ENCODE measurements around the gene ST6GALNAC3. TPM values are rescaled to one million over a fixed set of nuclear protein-coding genes. Genes with fewer than 3 reads are reported as not detected.

The ST6GALNAC3 gene
- total RNA-seq, 2 donors from 2014 or later = 6.3 to 7.6 TPM

DNA sequence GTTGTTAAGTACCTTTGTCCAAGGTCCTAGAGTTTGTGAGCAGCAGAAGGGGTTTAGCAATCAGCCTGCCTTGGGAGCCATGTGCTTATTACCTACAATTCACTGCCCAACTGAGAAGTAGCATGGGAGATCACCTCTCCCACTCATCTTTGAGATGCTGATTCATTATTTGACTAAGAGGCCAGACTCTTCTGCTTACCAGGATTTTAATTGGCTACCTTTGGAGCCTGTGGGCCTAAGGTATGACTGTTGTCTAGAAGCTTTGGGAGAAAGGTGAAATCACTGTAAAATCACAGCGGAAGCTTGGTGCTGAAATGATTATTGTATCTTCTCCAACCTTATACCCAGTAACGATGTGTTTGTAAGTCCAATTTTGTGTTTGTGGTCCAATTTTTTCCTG is 213.4 kb downstream of the ST6GALNAC3 start:
- H3K36me3 Mint-ChIP-seq (ENCODE audit: low read depth) = no peaks in the 10 kb centered on the region

DNA sequence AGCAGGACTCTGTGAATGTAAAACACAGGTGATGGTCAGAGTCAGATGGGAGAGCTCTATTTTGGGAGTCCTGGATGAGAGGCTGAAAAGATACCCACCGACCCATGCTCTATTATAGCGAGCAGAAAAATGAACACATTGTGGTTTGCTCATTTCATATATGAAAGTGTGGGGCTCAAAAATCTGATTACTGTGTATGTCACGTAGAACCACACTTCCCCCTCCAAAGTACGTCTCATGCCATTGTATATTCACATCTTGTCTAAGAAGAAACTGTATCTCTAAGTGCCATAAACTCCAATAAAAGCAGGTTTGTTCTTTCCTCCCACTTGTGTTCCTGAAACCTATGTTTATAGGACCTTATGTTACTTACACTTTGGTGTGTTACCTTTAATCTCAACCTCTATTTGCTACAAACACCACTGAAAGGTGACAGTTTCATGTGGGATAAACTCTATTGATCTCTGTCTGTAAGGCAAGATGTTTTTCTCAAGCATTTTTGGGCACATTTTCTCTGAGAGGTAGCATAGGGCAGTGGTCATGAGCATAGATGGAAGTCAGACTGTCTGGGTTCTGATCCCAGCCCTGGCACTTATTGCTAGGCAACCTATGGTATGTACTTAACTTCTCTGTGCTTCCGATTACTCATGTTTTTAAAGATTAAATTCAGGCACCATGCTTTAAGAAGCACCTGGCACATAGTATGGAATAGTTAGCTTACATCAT is 214.4 kb downstream of the ST6GALNAC3 start:
- H3K4me1 ChIP-seq (ENCODE audit: control insufficient read depth, insufficient read depth, low read length) = no peaks in the 10 kb centered on the region
- no peak overlapping the region for H3K9ac ChIP-seq (ENCODE audit: extremely low read depth, low read length, poor library complexity, severe bottlenecking)
- Mint-ChIP-seq H3K36me3 (ENCODE audit: low read depth) (no peaks in the 10 kb centered on the region), H3K9me3 (no peaks in the 10 kb centered on the region), H3K27me3 (ENCODE audit: insufficient read depth) (no peaks in the 10 kb centered on the region), H3K4me3 (no peak overlapping the region), H3K4me1 (peaks cover 22% of the 10 kb centered on the region), H3K27ac (no peak overlapping the region)
- H3K27ac ChIP-seq (ENCODE audit: low read depth, low read length) = no peak overlapping the region
- no peaks in the 10 kb centered on the region for H3K9me3 ChIP-seq (ENCODE audit: control insufficient read depth, low read length)
- H3K4me3 ChIP-seq (ENCODE audit: low read length) = no peak overlapping the region
- TF ChIP-seq, protein P1, sequence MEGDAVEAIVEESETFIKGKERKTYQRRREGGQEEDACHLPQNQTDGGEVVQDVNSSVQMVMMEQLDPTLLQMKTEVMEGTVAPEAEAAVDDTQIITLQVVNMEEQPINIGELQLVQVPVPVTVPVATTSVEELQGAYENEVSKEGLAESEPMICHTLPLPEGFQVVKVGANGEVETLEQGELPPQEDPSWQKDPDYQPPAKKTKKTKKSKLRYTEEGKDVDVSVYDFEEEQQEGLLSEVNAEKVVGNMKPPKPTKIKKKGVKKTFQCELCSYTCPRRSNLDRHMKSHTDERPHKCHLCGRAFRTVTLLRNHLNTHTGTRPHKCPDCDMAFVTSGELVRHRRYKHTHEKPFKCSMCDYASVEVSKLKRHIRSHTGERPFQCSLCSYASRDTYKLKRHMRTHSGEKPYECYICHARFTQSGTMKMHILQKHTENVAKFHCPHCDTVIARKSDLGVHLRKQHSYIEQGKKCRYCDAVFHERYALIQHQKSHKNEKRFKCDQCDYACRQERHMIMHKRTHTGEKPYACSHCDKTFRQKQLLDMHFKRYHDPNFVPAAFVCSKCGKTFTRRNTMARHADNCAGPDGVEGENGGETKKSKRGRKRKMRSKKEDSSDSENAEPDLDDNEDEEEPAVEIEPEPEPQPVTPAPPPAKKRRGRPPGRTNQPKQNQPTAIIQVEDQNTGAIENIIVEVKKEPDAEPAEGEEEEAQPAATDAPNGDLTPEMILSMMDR (conservative IDR thresholded peaks at IDR 0.05) = no peak
- no peaks in the 10 kb centered on the region for H3K27me3 ChIP-seq (ENCODE audit: control insufficient read depth, insufficient read depth, low read length, poor library complexity, severe bottlenecking)
- DNase-seq = no peak
- WGBS, 2 experiments (ENCODE audit: insufficient coverage in 1 of 2, insufficient read length in 1 of 2) = 94 to 97% methylated on average over 4 to 5 of the region's 5 CpGs
- H3K36me3 ChIP-seq (ENCODE audit: control insufficient read depth, insufficient read depth, low read length) = no peaks in the 10 kb centered on the region

More for the DNA sequence above, 213.4 kb downstream of the ST6GALNAC3 start:
- Histone ChIP-seq H3K9me3 (ENCODE audit: control insufficient read depth, low read length) (no peaks in the 10 kb centered on the region), H3K27ac (ENCODE audit: low read depth, low read length) (no peak overlapping the region), H3K36me3 (ENCODE audit: control insufficient read depth, insufficient read depth, low read length) (no peaks in the 10 kb centered on the region), H3K4me1 (ENCODE audit: control insufficient read depth, insufficient read depth, low read length) (no peaks in the 10 kb centered on the region), H3K4me3 (ENCODE audit: low read length) (no peak overlapping the region), H3K9ac (ENCODE audit: extremely low read depth, low read length, poor library complexity, severe bottlenecking) (no peak overlapping the region), H3K27me3 (ENCODE audit: control insufficient read depth, insufficient read depth, low read length, poor library complexity, severe bottlenecking) (no peaks in the 10 kb centered on the region)
- no peaks in the 10 kb centered on the region for H3K27me3 Mint-ChIP-seq (ENCODE audit: insufficient read depth)
- H3K27ac Mint-ChIP-seq = no peak overlapping the region
- no peaks in the 10 kb centered on the region for H3K9me3 Mint-ChIP-seq
- H3K4me1 Mint-ChIP-seq = peaks cover 22% of the 10 kb centered on the region
- DNase-seq = no peak
- WGBS, 2 experiments (ENCODE audit: insufficient coverage in 1 of 2, insufficient read length in 1 of 2) = 100% methylated on average over 2 of the region's 2 CpGs; no CpG with 5 or more reads in 1 of the 2 experiments
- TF ChIP-seq, protein P1 (conservative IDR thresholded peaks at IDR 0.05) = no peak
- no peak overlapping the region for H3K4me3 Mint-ChIP-seq

DNA sequence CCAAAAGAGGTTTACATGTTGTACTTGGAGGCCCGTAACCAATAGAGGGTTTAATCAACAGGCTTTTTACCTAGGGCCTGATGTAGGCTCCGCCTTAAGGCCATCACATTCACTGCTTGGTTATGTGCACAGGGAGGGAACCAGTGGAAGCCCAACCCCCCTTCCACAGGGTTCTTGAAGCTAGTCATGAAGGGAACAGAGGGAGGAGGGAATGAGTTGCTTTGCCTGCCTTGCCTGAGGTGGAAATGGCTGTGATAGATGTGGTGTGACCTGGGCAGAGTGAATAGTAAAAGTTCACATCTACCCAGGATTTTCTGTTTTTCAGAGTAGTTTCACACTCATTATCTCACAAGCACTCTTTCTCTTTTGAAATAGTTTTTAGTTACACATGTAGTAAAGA is 215.1 kb downstream of the ST6GALNAC3 start:
- Mint-ChIP-seq H3K4me1 (peaks cover 22% of the 10 kb centered on the region), H3K27ac (peak overlapping the region; percentile 50)
- peak; percentile 53 for DNase-seq

More for the DNA sequence above, 215.1 kb downstream of the ST6GALNAC3 start:
- Histone ChIP-seq H3K27me3 (ENCODE audit: control insufficient read depth, insufficient read depth, low read length, poor library complexity, severe bottlenecking) (no peaks in the 10 kb centered on the region), H3K4me1 (ENCODE audit: control insufficient read depth, insufficient read depth, low read length) (no peaks in the 10 kb centered on the region), H3K27ac (ENCODE audit: low read depth, low read length) (no peak overlapping the region), H3K36me3 (ENCODE audit: control insufficient read depth, insufficient read depth, low read length) (no peaks in the 10 kb centered on the region), H3K9me3 (ENCODE audit: control insufficient read depth, low read length) (no peaks in the 10 kb centered on the region), H3K9ac (ENCODE audit: extremely low read depth, low read length, poor library complexity, severe bottlenecking) (no peak overlapping the region), H3K4me3 (ENCODE audit: low read length) (no peak overlapping the region)
- TF ChIP-seq, protein P1 (conservative IDR thresholded peaks at IDR 0.05) = no peak
- H3K27me3 Mint-ChIP-seq (ENCODE audit: insufficient read depth) = no peaks in the 10 kb centered on the region
- 88% methylated on average over 2 of the region's 2 CpGs; no CpG with 5 or more reads in 1 of the 2 experiments for WGBS, 2 experiments (ENCODE audit: insufficient coverage in 1 of 2, insufficient read length in 1 of 2)
- no peaks in the 10 kb centered on the region for H3K36me3 Mint-ChIP-seq (ENCODE audit: low read depth)
- no peaks in the 10 kb centered on the region for H3K9me3 Mint-ChIP-seq
- no peak overlapping the region for H3K4me3 Mint-ChIP-seq
